GM18507 (cell line): Measurements from ENCODE around the gene WDR82.
"Not testable (repeated sequence)": the region's sequence is repeated elsewhere in the genome, so short reads cannot be mapped to it uniquely, and the experiment has no call there.

Experiments
- DNase-seq: peaks from one replicate; pipeline ENCODE4 v3.0.0; 2011; ENCODE audit warnings: low read depth; ENCODE audit not compliant: insufficient read length; ENCODE audit errors: extremely low spot score
- FAIRE-seq: peaks from 2 replicates; lab custom pipeline; 2011; peaks lifted over from hg19 to GRCh38; lab: Jason Lieb, UNC

The WDR82 gene

GRCh38 chr3:52290596-52291507 lies 12.4 kb upstream of the WDR82 start:
- FAIRE-seq (no peak), DNase-seq (no peak)

GRCh38 chr3:52289747-52290595 lies 11.5 kb upstream of the WDR82 start:
- no peak for DNase-seq
- FAIRE-seq = no peak

- no peak for FAIRE-seq
Measured at GRCh38 chr3:52289338-52289746, 10.9 kb upstream of the WDR82 start.

GRCh38 chr3:52288674-52289073 lies 10.2 kb upstream of the WDR82 start:
- FAIRE-seq (no peak), DNase-seq (no peak)

More at GRCh38 chr3:52289338-52289746, 10.9 kb upstream of the WDR82 start:
- DNase-seq = no peak

GRCh38 chr3:52286777-52287110 lies 8.3 kb upstream of the WDR82 start:
- FAIRE-seq (no peak), DNase-seq (no peak)

- DNase-seq, FAIRE-seq: not testable (repeated sequence)
Measured at GRCh38 chr3:52284051-52284450, 5.6 kb upstream of the WDR82 start.

- FAIRE-seq (no peak), DNase-seq (no peak)
Measured at GRCh38 chr3:52283306-52283705, 4.9 kb upstream of the WDR82 start.

- DNase-seq (no peak), FAIRE-seq (no peak)
Measured at GRCh38 chr3:52281981-52282801, 3.7 kb upstream of the WDR82 start.

- no peak for FAIRE-seq
- DNase-seq = no peak
Measured at GRCh38 chr3:52280050-52280461, 1.6 kb upstream of the WDR82 start.

- DNase-seq (no peak), FAIRE-seq (no peak)
Measured at GRCh38 chr3:52279596-52279995, 1.1 kb upstream of the WDR82 start.

- no peak for DNase-seq
- peak; percentile 56 for FAIRE-seq
Measured at GRCh38 chr3:52277972-52278509, 408 bp downstream of the WDR82 start.

GRCh38 chr3:52277071-52277964 lies 1.1 kb downstream of the WDR82 start:
- peak; percentile 79 for FAIRE-seq
- no peak for DNase-seq

- not testable (repeated sequence) for DNase-seq, FAIRE-seq
Measured at GRCh38 chr3:52274781-52275180, 3.7 kb downstream of the WDR82 start.

- FAIRE-seq = no peak
- no peak for DNase-seq
Measured at GRCh38 chr3:52272831-52273230, 5.6 kb downstream of the WDR82 start.

- DNase-seq, FAIRE-seq: not testable (repeated sequence)
Measured at GRCh38 chr3:52272172-52272571, 6.3 kb downstream of the WDR82 start.

- DNase-seq (no peak), FAIRE-seq (no peak)
Measured at GRCh38 chr3:52270252-52270754, 8.1 kb downstream of the WDR82 start.

- FAIRE-seq (no peak), DNase-seq (no peak)
Measured at GRCh38 chr3:52269776-52270175, 8.7 kb downstream of the WDR82 start.

- FAIRE-seq (no peak), DNase-seq (no peak)
Measured at GRCh38 chr3:52268036-52268435, 10.4 kb downstream of the WDR82 start.
